Naive thymus-derived CD8-positive, alpha-beta T cell (primary cell): ENCODE results near the gene FAM114A1. TPM values are rescaled to one million over a fixed set of nuclear protein-coding genes. Genes with fewer than 3 reads are reported as not detected.

ENCODE experiments used
- ATAC-seq, 2 donors: fragments of 150-1000 bp; cut with Tn5 transposase in 1 of 2; sonication (Bioruptor Pico), chemical (Tn5 transposase) in 1 of 2; 1 replicate in 1 of 2; 2 replicates in 1 of 2; pipeline ENCODE4 v1.10.0; 2021; ENCODE audit warnings: mild to moderate bottlenecking in 2 of 2, moderate library complexity in 2 of 2
- POLR2A ChIA-PET: fragments of 350-600 bp; sonication (Branson Sonifier 250); formaldehyde crosslinking; loops from one replicate; lab custom pipeline; 2021; ENCODE audit warnings: antibody characterized with exemption; lab: Charles Lee
- DNase-seq, 10 donors: peaks; one replicate each; pipeline versions ENCODE4 v3.0.0 to v3.0.0-alpha.2; 2020 to 2022
- H3K27ac Mint-ChIP-seq, 10 donors: one replicate each; pipeline ENCODE4 v1.8.0; 2020 to 2022; ENCODE audit warnings: mild to moderate bottlenecking in 10 of 10, mixed read lengths in 10 of 10, moderate library complexity in 4 of 10, inconsistent platforms in 1 of 10
- H3K27me3 Mint-ChIP-seq, 5 donors: one replicate each; pipeline ENCODE4 v1.8.0; 2021 to 2022; ENCODE audit warnings: mixed read lengths in 5 of 5
- H3K36me3 Mint-ChIP-seq, 3 donors: one replicate each; pipeline ENCODE4 v1.8.0; 2020 to 2022; ENCODE audit warnings: mixed read lengths in 3 of 3, mild to moderate bottlenecking in 2 of 3, inconsistent platforms in 1 of 3
- H3K4me1 Mint-ChIP-seq, 4 donors: one replicate each; pipeline ENCODE4 v1.8.0; 2021 to 2022; ENCODE audit warnings: mixed read lengths in 4 of 4
- H3K4me3 Mint-ChIP-seq, 10 donors: one replicate each; pipeline ENCODE4 v1.8.0; 2020 to 2022; ENCODE audit warnings: mild to moderate bottlenecking in 10 of 10, mixed read lengths in 10 of 10, moderate library complexity in 6 of 10, inconsistent platforms in 1 of 10
- H3K9me3 Mint-ChIP-seq, 9 donors: one replicate each; pipeline ENCODE4 v1.8.0; 2020 to 2022; ENCODE audit warnings: mixed read lengths in 9 of 9, mild to moderate bottlenecking in 3 of 9, inconsistent platforms in 1 of 9, moderate library complexity in 1 of 9
- polyA plus RNA-seq, 3 donors: library from polyadenylated mRNA; unstranded; fragments of 300-500 nt; fragmentation: Illumina TruSeq; gene quantifications; one replicate each; pipeline ENCODE4 v1.2.3, GENCODE V29; 2021
- total RNA-seq, 8 experiments: library from RNA in 2 of 8; stranded (reverse) in 2 of 8; gene quantifications; one replicate each; pipeline ENCODE4 v1.2.3 and lab custom pipeline; 2021 to 2026

Gene FAM114A1
- total and polyA plus RNA-seq, 5 experiments from 2014 or later: 0.34 TPM; not detected in 4

DNA sequence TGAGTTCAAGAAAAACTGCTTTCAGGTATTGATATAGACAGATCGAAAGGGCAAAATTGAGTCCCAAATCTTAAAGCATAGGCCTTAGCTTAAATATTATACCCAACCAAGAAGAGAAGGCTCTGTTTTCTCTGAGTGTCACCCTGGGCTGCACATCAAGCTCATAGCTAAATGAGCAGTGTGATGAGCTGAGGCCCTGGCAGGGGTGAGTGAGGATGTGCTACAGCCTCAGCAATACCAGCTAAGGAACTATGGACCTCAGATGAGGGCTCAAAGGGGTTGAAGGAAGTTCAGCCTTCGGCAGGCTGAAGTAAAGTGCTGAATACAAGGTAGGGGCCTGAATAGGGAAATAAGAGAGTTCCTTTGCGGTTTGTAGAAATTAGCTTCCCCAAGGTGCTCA lies 79.3 kb downstream of the FAM114A1 start:
- Mint-ChIP-seq H3K27me3 (no peaks in the 10 kb centered on the region), H3K27ac (peak overlapping the region in 3 of 10 donors; percentile 9 to 68 (median 56)), H3K36me3 (no peaks in the 10 kb centered on the region), H3K4me1 (peaks cover 8 to 21% (median 14%) of the 10 kb centered on the region in 4 donors), H3K9me3 (no peaks in the 10 kb centered on the region), H3K4me3 (no peak overlapping the region)
- POLR2A ChIA-PET: interaction anchor here (0.5 kb wide), 1 partner anchor 11 kb away, joined by 3 read pairs; no protein-coding TSS in a partner anchor
- ATAC-seq: no peak
- DNase-seq: no peak

DNA sequence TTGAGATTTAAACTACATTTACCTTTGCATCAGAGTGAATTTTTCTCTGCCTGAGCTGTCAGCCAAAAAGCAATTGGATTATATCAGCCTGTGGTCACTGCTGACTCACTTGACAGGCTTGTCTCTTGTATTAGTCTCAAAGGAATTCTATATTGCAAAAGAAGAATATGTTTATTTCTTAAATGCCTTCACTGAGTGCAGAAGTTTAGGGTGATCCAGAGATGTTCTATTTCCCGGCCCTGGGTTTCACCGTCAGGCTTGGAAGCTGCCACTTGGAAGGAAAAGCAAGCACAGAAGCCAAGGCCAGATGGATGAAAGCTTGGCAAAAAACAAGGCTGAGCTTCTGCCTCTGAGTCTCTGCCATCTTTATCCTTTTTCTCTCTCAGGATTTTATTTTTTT lies 80.9 kb downstream of the FAM114A1 start:
- no peaks in the 10 kb centered on the region for H3K36me3 Mint-ChIP-seq
- DNase-seq: no peak
- POLR2A ChIA-PET: interaction anchor here (1.2 kb wide), 2 partner anchors 10 to 24 kb away, joined by 3 read pairs; no protein-coding TSS in a partner anchor
- H3K4me3 Mint-ChIP-seq: no peak overlapping the region
- peak overlapping the region in 6 of 10 donors; percentile 87 to 97 (median 94) for H3K27ac Mint-ChIP-seq
- ATAC-seq: no peak
- peaks cover 0 to 2% (median 0%) of the 10 kb centered on the region in 5 donors for H3K27me3 Mint-ChIP-seq
- peaks cover 8 to 21% (median 14%) of the 10 kb centered on the region in 4 donors for H3K4me1 Mint-ChIP-seq
- H3K9me3 Mint-ChIP-seq: no peaks in the 10 kb centered on the region

DNA sequence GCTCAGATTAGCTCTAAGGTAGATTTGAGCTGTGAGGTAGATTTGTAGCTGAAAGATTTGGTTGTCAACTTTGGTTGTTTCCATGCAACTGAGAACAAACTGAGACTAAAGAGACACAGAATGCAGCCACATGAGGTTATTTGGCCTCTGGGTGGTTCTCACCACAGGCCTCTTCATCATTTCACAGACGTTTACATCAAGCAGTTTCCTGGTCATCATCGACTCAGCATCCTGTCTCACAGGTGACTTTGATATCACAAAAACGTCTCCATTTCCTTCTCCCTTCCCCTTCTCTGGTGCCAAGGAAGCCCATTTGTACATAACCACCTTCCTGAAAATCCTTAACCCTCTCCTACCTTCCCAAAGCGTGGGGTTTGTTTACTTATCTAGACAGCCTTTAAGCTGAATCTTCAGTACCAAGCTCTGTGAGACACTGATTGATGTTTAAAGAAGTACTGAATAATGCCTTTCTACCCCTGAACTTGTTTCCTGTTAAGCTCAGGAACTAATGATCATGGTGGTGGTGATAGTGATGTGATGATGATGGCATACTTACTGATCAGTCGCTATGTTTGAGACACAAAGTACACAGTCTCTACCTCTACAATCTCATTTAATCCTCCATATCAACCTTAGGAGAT lies 81.9 kb downstream of the FAM114A1 start:
- DNase-seq: peak; percentile 3 to 84 (median 63)
- H3K4me1 Mint-ChIP-seq: peaks cover 8 to 21% (median 14%) of the 10 kb centered on the region in 4 donors
- H3K9me3 Mint-ChIP-seq: no peaks in the 10 kb centered on the region
- no peaks in the 10 kb centered on the region for H3K36me3 Mint-ChIP-seq
- POLR2A ChIA-PET: interaction anchor here (0.6 to 1.2 kb wide), 4 partner anchors 9 to 77 kb away, joined by 3 to 6 read pairs (median 3); no protein-coding TSS in a partner anchor
- H3K27me3 Mint-ChIP-seq: peaks cover 0 to 5% (median 0%) of the 10 kb centered on the region in 5 donors
- peak overlapping the region; percentile 62 to 98 (median 92) for H3K27ac Mint-ChIP-seq
- H3K4me3 Mint-ChIP-seq: peak overlapping the region in 7 of 10 donors; percentile 9 to 69 (median 51)
- peak; percentile 90 to 93 for ATAC-seq

DNA sequence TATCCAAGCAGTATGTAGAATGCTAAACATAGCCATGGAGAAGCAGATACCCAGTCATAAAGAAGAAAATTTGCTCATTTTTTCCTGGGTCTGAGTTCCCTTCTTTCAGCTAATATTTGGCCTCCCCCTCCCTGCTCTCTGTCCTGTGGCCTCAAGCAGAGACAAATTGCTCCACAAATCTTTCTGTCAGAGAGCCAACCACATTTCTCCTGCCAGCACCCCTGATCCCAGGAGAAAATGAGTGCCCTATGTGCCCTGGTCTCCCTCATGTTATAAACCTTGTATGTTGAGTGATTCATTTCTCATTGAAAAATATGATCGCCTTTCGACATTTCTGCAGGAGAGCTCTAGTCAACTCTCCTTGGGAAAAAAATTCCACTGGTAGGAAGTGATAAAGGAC lies 82.6 kb downstream of the FAM114A1 start:
- no peaks in the 10 kb centered on the region for H3K9me3 Mint-ChIP-seq
- ATAC-seq: no peak
- H3K27me3 Mint-ChIP-seq: peaks cover 0 to 5% (median 0%) of the 10 kb centered on the region in 5 donors
- no peaks in the 10 kb centered on the region for H3K36me3 Mint-ChIP-seq
- peak overlapping the region; percentile 33 to 98 (median 92) for H3K27ac Mint-ChIP-seq
- DNase-seq: no peak
- POLR2A ChIA-PET: interaction anchor here (0.9 kb wide), 1 partner anchor 24 kb away, joined by 3 read pairs; no protein-coding TSS in a partner anchor
- peaks cover 8 to 21% (median 14%) of the 10 kb centered on the region in 4 donors for H3K4me1 Mint-ChIP-seq
- no peak overlapping the region for H3K4me3 Mint-ChIP-seq

DNA sequence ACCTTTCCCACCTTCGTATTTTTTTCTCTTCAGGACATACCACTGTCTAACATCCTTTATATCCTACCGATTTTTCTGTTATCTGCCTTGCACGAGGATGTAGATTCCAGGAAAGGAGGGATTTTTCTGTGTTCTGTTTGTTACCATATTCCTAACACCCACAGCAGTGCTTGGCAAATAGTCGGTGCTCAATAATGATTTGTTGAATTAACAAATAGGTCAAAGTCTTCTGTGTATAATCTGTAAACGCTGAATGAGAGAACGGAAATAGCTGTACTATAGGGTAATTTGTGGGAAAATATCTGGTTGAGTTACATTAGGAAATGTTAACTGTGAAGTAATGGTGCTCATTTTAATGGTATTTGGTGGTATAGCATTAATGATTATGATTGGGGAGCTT lies 83.1 kb downstream of the FAM114A1 start:
- H3K27me3 Mint-ChIP-seq: peaks cover 0 to 5% (median 0%) of the 10 kb centered on the region in 5 donors
- H3K36me3 Mint-ChIP-seq: no peaks in the 10 kb centered on the region
- no peaks in the 10 kb centered on the region for H3K9me3 Mint-ChIP-seq
- H3K4me1 Mint-ChIP-seq: peaks cover 8 to 21% (median 14%) of the 10 kb centered on the region in 4 donors
- peak overlapping the region in 7 of 10 donors; percentile 15 to 98 (median 93) for H3K27ac Mint-ChIP-seq
- POLR2A ChIA-PET: interaction anchor here (0.6 kb wide), 1 partner anchor 81 kb away, joined by 4 read pairs; no protein-coding TSS in a partner anchor
- H3K4me3 Mint-ChIP-seq: peak overlapping the region in 1 of 10 donors; percentile 24
- DNase-seq (no peak), ATAC-seq (no peak)

DNA sequence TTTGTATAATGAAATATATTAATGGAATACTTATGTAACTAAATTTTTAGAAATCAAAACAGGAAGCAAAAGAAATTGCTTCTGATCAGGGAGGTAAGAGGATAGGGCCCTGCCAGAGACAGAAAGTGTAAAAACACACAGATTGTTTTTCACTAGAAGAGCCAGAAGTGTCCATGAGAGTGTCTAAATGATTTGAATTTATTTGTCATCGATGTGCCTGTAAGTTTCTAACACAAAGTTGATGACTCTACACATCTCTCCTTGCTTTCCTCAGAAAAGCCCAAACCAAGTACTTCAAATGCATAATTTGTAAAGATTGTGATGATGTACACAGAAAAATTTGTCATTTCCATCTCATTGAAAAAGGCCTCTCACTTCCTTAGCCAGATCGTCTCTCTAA lies 84.0 kb downstream of the FAM114A1 start:
- no peak for ATAC-seq

DNA sequence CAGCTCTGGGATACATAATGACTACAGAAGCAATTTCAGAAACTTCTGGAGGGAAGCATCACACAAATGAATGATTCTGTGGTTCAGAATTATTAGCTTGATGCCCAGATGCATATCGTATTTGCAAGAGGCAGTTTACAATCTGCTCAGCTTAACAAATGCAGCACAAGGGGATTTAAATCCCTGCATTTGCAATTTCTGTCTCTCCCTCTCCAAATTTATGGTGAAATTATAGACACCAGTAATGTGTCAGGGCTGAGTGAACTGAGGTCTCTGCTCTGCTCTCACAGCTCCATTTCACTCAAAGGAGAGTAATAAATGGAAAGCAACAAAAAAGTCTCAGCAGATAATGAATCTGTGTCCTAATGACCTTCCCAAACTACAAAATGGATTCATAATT lies 84.4 kb downstream of the FAM114A1 start:
- Mint-ChIP-seq H3K27ac (peak overlapping the region in 4 of 10 donors; percentile 26 to 54 (median 38)), H3K4me1 (peaks cover 8 to 21% (median 14%) of the 10 kb centered on the region in 4 donors), H3K4me3 (no peak overlapping the region), H3K27me3 (peaks cover 0 to 5% (median 0%) of the 10 kb centered on the region in 5 donors), H3K36me3 (no peaks in the 10 kb centered on the region), H3K9me3 (no peaks in the 10 kb centered on the region)
- ATAC-seq (no peak), DNase-seq (no peak)
- POLR2A ChIA-PET: no interaction called here

More for the DNA sequence above, 84.0 kb downstream of the FAM114A1 start:
- DNase-seq: no peak
- peaks cover 8 to 21% (median 14%) of the 10 kb centered on the region in 4 donors for H3K4me1 Mint-ChIP-seq
- no peaks in the 10 kb centered on the region for H3K36me3 Mint-ChIP-seq
- POLR2A ChIA-PET: no interaction called here
- no peaks in the 10 kb centered on the region for H3K9me3 Mint-ChIP-seq
- peaks cover 0 to 5% (median 0%) of the 10 kb centered on the region in 5 donors for H3K27me3 Mint-ChIP-seq
- peak overlapping the region in 3 of 10 donors; percentile 26 to 87 (median 54) for H3K27ac Mint-ChIP-seq
- H3K4me3 Mint-ChIP-seq: no peak overlapping the region

DNA sequence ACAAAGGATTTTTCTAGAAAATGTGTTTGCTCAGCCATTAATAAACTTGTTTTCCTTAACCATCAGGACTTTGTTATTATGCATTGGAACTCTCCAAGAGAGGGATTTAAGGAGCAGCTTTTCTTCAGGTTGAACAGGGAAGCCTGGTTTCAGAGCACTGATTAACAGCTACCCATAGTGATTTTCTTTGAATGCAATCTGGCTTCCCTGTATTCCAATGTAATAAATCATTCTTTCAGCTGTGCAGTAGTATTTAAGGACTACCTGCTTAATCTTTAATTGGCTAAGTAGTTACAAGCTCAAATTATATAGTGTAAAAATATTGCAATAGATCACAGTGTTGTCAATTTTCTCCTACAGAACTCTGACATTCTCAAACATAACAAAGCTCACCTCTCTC lies 87.1 kb downstream of the FAM114A1 start:
- Mint-ChIP-seq H3K9me3 (no peaks in the 10 kb centered on the region), H3K4me3 (no peak overlapping the region), H3K36me3 (no peaks in the 10 kb centered on the region), H3K27me3 (peaks cover 0 to 5% (median 0%) of the 10 kb centered on the region in 5 donors), H3K4me1 (peaks cover 2 to 16% (median 7%) of the 10 kb centered on the region in 4 donors), H3K27ac (no peak overlapping the region)
- POLR2A ChIA-PET: interaction anchor here (1.6 kb wide), 1 partner anchor 9 kb away, joined by 4 read pairs; no protein-coding TSS in a partner anchor
- no peak for DNase-seq
- ATAC-seq: no peak

DNA sequence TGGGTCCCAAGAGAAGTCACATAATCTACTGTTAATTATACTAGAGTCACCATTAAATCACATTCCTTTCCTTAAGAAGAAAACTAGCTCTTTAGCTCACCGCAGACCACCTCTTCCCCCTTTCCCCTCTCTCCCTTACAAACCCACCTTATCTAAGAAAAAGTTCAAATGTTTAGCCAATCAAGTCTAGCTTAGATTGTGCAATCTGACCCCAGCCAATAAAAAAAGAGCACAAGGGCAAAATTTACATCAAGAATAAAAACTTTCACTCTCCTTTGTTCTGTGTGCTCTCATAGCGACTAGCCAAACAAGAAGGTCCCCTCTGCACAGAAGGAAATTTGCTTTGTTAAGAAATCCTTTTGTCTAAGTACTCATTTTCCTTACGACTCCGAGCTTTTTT lies 88.4 kb downstream of the FAM114A1 start:
- H3K27ac Mint-ChIP-seq: peak overlapping the region in 1 of 10 donors; percentile 37
- H3K27me3 Mint-ChIP-seq: peaks cover 0 to 5% (median 0%) of the 10 kb centered on the region in 5 donors
- ATAC-seq (no peak), DNase-seq (no peak)
- H3K4me1 Mint-ChIP-seq: peaks cover 0 to 5% (median 3%) of the 10 kb centered on the region in 4 donors
- no peak overlapping the region for H3K4me3 Mint-ChIP-seq
- peaks cover 0 to 5% (median 0%) of the 10 kb centered on the region in 9 donors for H3K9me3 Mint-ChIP-seq
- POLR2A ChIA-PET: interaction anchor here (1.6 kb wide), 1 partner anchor 8 kb away, joined by 4 read pairs; no protein-coding TSS in a partner anchor
- no peaks in the 10 kb centered on the region for H3K36me3 Mint-ChIP-seq

DNA sequence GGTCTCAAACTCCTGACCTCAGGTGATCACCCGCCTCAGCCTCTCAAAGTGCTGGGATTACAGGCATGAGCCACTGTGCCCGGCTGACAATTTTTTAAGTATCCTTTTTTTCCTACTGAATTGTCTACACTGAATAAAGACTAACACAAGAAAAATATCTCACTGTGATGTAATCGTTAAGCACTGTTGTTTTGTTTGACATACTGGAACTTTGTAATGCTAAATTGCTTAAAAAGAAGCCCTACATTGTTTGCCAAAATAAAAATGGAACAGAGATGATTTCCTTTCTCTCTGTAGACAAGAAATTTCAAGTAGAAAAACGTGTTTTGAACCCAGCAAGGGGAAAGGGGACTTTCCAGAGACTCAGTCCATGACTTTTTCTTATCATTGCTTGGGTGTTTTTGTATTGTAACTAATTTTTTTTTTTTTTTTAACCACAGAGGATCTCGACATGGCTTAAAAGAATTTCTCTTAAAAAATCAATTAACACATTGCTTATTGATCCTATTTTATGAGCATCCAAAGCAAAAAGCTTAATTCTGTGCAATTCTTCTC lies 89.7 kb downstream of the FAM114A1 start:
- no peak for ATAC-seq
- DNase-seq: peak in 1 of 10 donors; percentile 47
- H3K4me3 Mint-ChIP-seq: no peak overlapping the region
- H3K9me3 Mint-ChIP-seq: peaks cover 0 to 14% (median 2%) of the 10 kb centered on the region in 9 donors
- POLR2A ChIA-PET: no interaction called here
- H3K27me3 Mint-ChIP-seq: peaks cover 0 to 5% (median 0%) of the 10 kb centered on the region in 5 donors
- peaks cover 0 to 5% (median 3%) of the 10 kb centered on the region in 4 donors for H3K4me1 Mint-ChIP-seq
- H3K27ac Mint-ChIP-seq: peak overlapping the region in 1 of 10 donors; percentile 84
- H3K36me3 Mint-ChIP-seq: no peaks in the 10 kb centered on the region

DNA sequence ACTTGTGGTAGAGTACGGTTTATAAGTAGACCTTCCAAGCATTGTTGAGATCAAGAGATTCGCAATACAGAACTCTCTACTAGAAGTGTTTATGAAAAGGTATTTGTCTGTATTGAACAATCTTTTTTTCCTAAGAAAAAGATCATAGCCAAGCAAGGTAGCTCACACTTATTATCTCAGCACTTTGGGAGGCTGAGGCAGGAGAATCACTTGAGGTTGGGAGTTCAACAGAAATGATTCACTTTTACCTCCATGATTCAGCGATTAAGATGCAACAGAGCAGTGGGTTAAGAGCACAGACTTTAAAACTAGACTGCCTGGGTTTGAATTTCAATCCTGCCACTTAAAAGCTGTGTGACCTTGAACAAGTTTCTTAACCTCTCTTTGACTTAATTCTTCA lies 90.3 kb downstream of the FAM114A1 start:
- H3K4me3 Mint-ChIP-seq: no peak overlapping the region
- H3K36me3 Mint-ChIP-seq: no peaks in the 10 kb centered on the region
- H3K27ac Mint-ChIP-seq: peak overlapping the region in 1 of 10 donors; percentile 84
- POLR2A ChIA-PET: interaction anchor here (1.0 kb wide), 1 partner anchor 9 kb away, joined by 3 read pairs; no protein-coding TSS in a partner anchor
- peaks cover 0 to 5% (median 3%) of the 10 kb centered on the region in 4 donors for H3K4me1 Mint-ChIP-seq
- peaks cover 0 to 5% (median 0%) of the 10 kb centered on the region in 5 donors for H3K27me3 Mint-ChIP-seq
- H3K9me3 Mint-ChIP-seq: peaks cover 0 to 15% (median 2%) of the 10 kb centered on the region in 9 donors
- DNase-seq (no peak), ATAC-seq (no peak)

DNA sequence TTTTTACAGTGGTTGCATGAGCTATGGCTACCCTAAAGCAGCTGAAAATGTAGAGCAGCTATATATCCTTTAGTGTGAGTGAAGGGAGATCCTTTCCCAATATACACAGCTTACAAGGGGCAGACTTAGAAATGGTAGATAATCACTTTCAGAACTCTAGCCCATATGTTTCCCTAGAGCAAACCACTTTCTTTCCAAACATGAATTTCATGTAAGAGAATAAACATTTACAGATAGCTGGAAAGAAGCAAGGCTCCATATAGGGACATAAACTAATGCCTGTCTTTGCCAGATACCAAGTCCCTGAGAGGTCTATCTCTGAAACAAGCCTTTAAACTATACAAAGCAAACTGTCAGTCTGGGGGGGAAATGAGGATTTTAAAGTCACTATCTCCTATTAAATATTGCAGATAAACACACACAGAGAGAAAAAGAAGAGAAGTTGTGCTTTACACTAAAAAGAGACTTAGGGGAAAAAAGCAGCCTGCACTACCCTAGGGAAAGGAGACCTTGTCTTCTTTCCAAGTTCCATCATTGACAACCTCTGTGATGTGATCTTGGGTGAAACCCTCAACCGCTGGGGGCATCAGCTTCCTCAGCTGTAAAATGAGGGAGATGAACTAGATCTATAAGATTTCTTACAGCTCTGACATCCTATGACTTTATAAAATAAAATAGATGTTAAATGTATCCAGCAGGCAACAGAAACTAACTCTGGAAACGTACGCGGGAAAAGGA lies 91.0 kb downstream of the FAM114A1 start:
- ATAC-seq: no peak
- Mint-ChIP-seq H3K4me3 (no peak overlapping the region), H3K27ac (peak overlapping the region in 1 of 10 donors; percentile 84), H3K27me3 (peaks cover 0 to 3% (median 0%) of the 10 kb centered on the region in 5 donors), H3K4me1 (peaks cover 0 to 5% (median 3%) of the 10 kb centered on the region in 4 donors), H3K36me3 (no peaks in the 10 kb centered on the region), H3K9me3 (peaks cover 0 to 15% (median 2%) of the 10 kb centered on the region in 9 donors)
- DNase-seq: no peak
- POLR2A ChIA-PET: interaction anchor here (1.0 kb wide), 1 partner anchor 10 kb away, joined by 3 read pairs; no protein-coding TSS in a partner anchor
